MM.1S (cell line): ENCODE results near the gene GLRA3.

Source experiments
- CTCF ChIP-seq: fragments of 300-600 bp; sonication (generic); IDR thresholded peaks from 2 replicates; pipeline ENCODE4 v1.5.1; 2016; ENCODE audit warnings: antibody characterized with exemption, low read length, mixed read lengths
- EZH2 ChIP-seq: fragments of 300-600 bp; sonication (generic); optimal IDR thresholded peaks from 2 replicates; pipeline ENCODE3; 2017; ENCODE audit warnings: low read depth, mild to moderate bottlenecking, antibody characterized with exemption, low read length, mixed read lengths
- EZH2phosphoT487 ChIP-seq: fragments of 300-600 bp; sonication (generic); IDR thresholded peaks from 2 replicates; pipeline ENCODE4 v1.6.1; 2018; ENCODE audit warnings: antibody characterized with exemption, low read length

GRCh38 chr4:174613979-174614378 is 215.1 kb downstream of the GLRA3 start:
- TF ChIP-seq CTCF (no peak), EZH2 (no peak), EZH2phosphoT487 (no peak)
